ENCODE results near the gene PTPN2. TPM values are rescaled to one million over a fixed set of nuclear protein-coding genes. Genes with fewer than 3 reads are reported as not detected.

The PTPN2 gene
- total RNA-seq, 2 donors from 2014 or later: 47.3 to 48.5 TPM

DNA sequence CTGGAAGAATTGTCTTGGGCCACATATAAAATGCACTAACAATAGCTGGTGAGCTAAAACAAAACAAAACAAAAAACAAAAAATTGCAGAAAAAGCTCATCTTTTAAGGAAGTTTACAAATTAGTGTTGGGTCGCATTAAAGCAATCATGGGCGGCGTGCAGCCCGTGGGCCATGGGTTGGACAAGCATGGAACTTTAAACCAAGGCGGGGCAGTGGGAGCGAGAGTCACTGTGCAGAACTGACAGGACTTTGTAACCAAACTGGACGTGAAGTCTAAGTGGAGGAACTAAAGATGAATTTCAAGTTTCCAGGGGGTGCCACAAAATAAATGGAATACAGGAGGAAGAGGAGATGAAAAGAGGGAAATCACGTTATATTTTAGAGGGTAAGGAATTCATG lies 100.5 kb downstream of the PTPN2 start:
- H3K9ac ChIP-seq (ENCODE audit: extremely low read depth, low read length, poor library complexity, severe bottlenecking): no peak overlapping the region
- Mint-ChIP-seq H3K27me3 (ENCODE audit: insufficient read depth) (peaks cover 13% of the 10 kb centered on the region), H3K9me3 (peaks cover 2% of the 10 kb centered on the region), H3K36me3 (ENCODE audit: low read depth) (no peaks in the 10 kb centered on the region), H3K4me1 (peaks cover 6% of the 10 kb centered on the region), H3K4me3 (no peak overlapping the region), H3K27ac (no peak overlapping the region)
- no peak overlapping the region for H3K27ac ChIP-seq (ENCODE audit: low read depth, low read length)
- H3K36me3 ChIP-seq (ENCODE audit: control insufficient read depth, insufficient read depth, low read length): no peaks in the 10 kb centered on the region
- no peaks in the 10 kb centered on the region for H3K9me3 ChIP-seq (ENCODE audit: control insufficient read depth, low read length)
- TF ChIP-seq, protein P1, sequence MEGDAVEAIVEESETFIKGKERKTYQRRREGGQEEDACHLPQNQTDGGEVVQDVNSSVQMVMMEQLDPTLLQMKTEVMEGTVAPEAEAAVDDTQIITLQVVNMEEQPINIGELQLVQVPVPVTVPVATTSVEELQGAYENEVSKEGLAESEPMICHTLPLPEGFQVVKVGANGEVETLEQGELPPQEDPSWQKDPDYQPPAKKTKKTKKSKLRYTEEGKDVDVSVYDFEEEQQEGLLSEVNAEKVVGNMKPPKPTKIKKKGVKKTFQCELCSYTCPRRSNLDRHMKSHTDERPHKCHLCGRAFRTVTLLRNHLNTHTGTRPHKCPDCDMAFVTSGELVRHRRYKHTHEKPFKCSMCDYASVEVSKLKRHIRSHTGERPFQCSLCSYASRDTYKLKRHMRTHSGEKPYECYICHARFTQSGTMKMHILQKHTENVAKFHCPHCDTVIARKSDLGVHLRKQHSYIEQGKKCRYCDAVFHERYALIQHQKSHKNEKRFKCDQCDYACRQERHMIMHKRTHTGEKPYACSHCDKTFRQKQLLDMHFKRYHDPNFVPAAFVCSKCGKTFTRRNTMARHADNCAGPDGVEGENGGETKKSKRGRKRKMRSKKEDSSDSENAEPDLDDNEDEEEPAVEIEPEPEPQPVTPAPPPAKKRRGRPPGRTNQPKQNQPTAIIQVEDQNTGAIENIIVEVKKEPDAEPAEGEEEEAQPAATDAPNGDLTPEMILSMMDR (conservative IDR thresholded peaks at IDR 0.05): no peak
- WGBS, 2 experiments (ENCODE audit: insufficient coverage in 1 of 2, insufficient read length in 1 of 2): 92 to 98% methylated on average over 8 of the region's 8 CpGs
- H3K4me1 ChIP-seq (ENCODE audit: control insufficient read depth, insufficient read depth, low read length): no peaks in the 10 kb centered on the region
- no peaks in the 10 kb centered on the region for H3K27me3 ChIP-seq (ENCODE audit: control insufficient read depth, insufficient read depth, low read length, poor library complexity, severe bottlenecking)
- no peak for DNase-seq
- no peak overlapping the region for H3K4me3 ChIP-seq (ENCODE audit: low read length)

DNA sequence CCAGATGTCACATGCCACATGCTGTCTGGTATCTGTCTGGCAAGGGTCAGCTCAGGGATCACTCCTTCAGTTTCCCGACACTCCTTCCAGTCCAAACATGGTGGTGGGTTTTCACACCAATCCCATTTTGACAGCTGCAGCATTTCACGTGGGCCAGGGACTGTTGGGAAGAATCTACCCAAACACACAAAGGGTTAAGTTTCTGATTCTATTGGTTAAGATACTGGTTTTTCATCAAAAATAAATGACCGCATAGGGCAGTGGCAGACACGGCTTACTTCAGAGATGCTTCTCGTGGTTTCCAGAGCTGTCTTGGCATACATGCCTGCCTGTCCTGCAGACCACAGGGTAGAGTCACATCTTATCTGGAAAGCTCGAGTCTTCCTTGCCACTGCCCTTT lies 101.5 kb downstream of the PTPN2 start:
- Mint-ChIP-seq H3K9me3 (peaks cover 2% of the 10 kb centered on the region), H3K4me3 (no peak overlapping the region), H3K27ac (no peak overlapping the region), H3K36me3 (ENCODE audit: low read depth) (no peaks in the 10 kb centered on the region), H3K4me1 (peaks cover 6% of the 10 kb centered on the region), H3K27me3 (ENCODE audit: insufficient read depth) (peaks cover 23% of the 10 kb centered on the region)
- TF ChIP-seq, protein P1 (conservative IDR thresholded peaks at IDR 0.05): no peak
- H3K4me1 ChIP-seq (ENCODE audit: control insufficient read depth, insufficient read depth, low read length): no peaks in the 10 kb centered on the region
- no peaks in the 10 kb centered on the region for H3K36me3 ChIP-seq (ENCODE audit: control insufficient read depth, insufficient read depth, low read length)
- H3K9ac ChIP-seq (ENCODE audit: extremely low read depth, low read length, poor library complexity, severe bottlenecking): no peak overlapping the region
- H3K4me3 ChIP-seq (ENCODE audit: low read length): no peak overlapping the region
- 93 to 95% methylated on average over 5 to 6 of the region's 6 CpGs for WGBS, 2 experiments (ENCODE audit: insufficient coverage in 1 of 2, insufficient read length in 1 of 2)
- no peaks in the 10 kb centered on the region for H3K27me3 ChIP-seq (ENCODE audit: control insufficient read depth, insufficient read depth, low read length, poor library complexity, severe bottlenecking)
- no peak overlapping the region for H3K27ac ChIP-seq (ENCODE audit: low read depth, low read length)
- no peaks in the 10 kb centered on the region for H3K9me3 ChIP-seq (ENCODE audit: control insufficient read depth, low read length)
- no peak for DNase-seq

DNA sequence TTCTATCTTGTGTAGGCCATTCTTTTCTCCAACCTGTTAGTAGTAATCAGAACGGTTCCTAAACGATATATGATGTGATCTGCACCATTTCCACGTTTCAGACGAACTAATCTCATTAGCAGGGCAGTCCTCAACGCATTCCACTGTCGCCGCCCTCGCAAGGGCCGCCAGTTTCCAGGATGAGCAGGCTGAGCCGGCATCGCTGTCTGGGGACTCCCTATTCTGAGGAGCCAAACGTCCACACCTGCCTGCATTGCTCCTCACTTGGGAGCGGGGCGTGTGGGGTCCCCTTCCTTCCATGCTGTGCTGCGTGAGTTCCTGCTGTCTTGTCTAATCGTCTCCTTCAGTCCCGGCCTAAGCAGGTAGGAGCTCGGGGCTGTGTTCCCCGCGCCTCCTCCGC lies 104.6 kb downstream of the PTPN2 start:
- Histone ChIP-seq H3K9ac (ENCODE audit: extremely low read depth, low read length, poor library complexity, severe bottlenecking) (no peak overlapping the region), H3K36me3 (ENCODE audit: control insufficient read depth, insufficient read depth, low read length) (no peaks in the 10 kb centered on the region), H3K4me3 (ENCODE audit: low read length) (no peak overlapping the region), H3K4me1 (ENCODE audit: control insufficient read depth, insufficient read depth, low read length) (no peaks in the 10 kb centered on the region), H3K27me3 (ENCODE audit: control insufficient read depth, insufficient read depth, low read length, poor library complexity, severe bottlenecking) (no peaks in the 10 kb centered on the region), H3K9me3 (ENCODE audit: control insufficient read depth, low read length) (no peaks in the 10 kb centered on the region), H3K27ac (ENCODE audit: low read depth, low read length) (no peak overlapping the region)
- Mint-ChIP-seq H3K36me3 (ENCODE audit: low read depth) (no peaks in the 10 kb centered on the region), H3K27ac (no peak overlapping the region), H3K9me3 (peaks cover 9% of the 10 kb centered on the region), H3K4me1 (no peaks in the 10 kb centered on the region), H3K4me3 (no peak overlapping the region), H3K27me3 (ENCODE audit: insufficient read depth) (peaks cover 29% of the 10 kb centered on the region)
- 94 to 95% methylated on average over 19 to 21 of the region's 21 CpGs for WGBS, 2 experiments (ENCODE audit: insufficient coverage in 1 of 2, insufficient read length in 1 of 2)
- TF ChIP-seq, protein P1 (conservative IDR thresholded peaks at IDR 0.05): no peak
- DNase-seq: no peak
